Neural progenitor cell (in vitro differentiated cells): Measurements from ENCODE around the gene BHLHA15. TPM values are rescaled to one million over a fixed set of nuclear protein-coding genes. Genes with fewer than 3 reads are reported as not detected.

Experiments used
- DNase-seq: peaks from one replicate; pipeline ENCODE4 v3.0.0-alpha.2; 2016; ENCODE audit warnings: low spot score
- H2AFZ ChIP-seq: fragments of 200-600 bp; sonication (generic); replicated peaks from 2 replicates; pipeline ENCODE4 v1.6.1; 2016; ENCODE audit warnings: antibody characterized with exemption
- H3F3A ChIP-seq: fragments of 200-600 bp; sonication (generic); 2 replicates; pipeline ENCODE4 v1.6.1; 2016; ENCODE audit warnings: antibody characterized with exemption, low read depth
- H3K27ac ChIP-seq: fragments of 200-600 bp; sonication (generic); 2 replicates; pipeline ENCODE4 v1.5.1; 2016; ENCODE audit warnings: mild to moderate bottlenecking
- H3K27me3 ChIP-seq: fragments of 200-600 bp; sonication (generic); 2 replicates; pipeline ENCODE4 v1.6.1; 2016; ENCODE audit warnings: mild to moderate bottlenecking, moderate library complexity
- H3K36me3 ChIP-seq: fragments of 200-600 bp; sonication (generic); 2 replicates; pipeline ENCODE4 v1.5.1; 2016
- H3K4me1 ChIP-seq: fragments of 200-600 bp; sonication (generic); 2 replicates; pipeline ENCODE4 v1.6.1; 2016; ENCODE audit warnings: mixed run types
- H3K4me2 ChIP-seq: fragments of 200-600 bp; sonication (generic); 2 replicates; pipeline ENCODE4 v1.6.1; 2016
- H3K4me3 ChIP-seq: fragments of 200-600 bp; sonication (generic); 2 replicates; pipeline ENCODE4 v1.5.1; 2016
- H3K79me2 ChIP-seq: fragments of 200-600 bp; sonication (generic); 2 replicates; pipeline ENCODE4 v1.6.1; 2016; ENCODE audit warnings: low read depth
- H3K9ac ChIP-seq: fragments of 200-600 bp; sonication (generic); 2 replicates; pipeline ENCODE4 v1.6.1; 2016
- H3K9me3 ChIP-seq: fragments of 200-600 bp; sonication (generic); 2 replicates; pipeline ENCODE4 v1.5.1; 2016; ENCODE audit warnings: low read depth
- H4K20me1 ChIP-seq: fragments of 200-600 bp; sonication (generic); 2 replicates; pipeline ENCODE4 v1.6.1; 2016; ENCODE audit warnings: low read depth
- H3K27ac Mint-ChIP-seq: 3 replicates; pipeline ENCODE4 v1.8.0; 2021; ENCODE audit warnings: mixed read lengths
- H3K27me3 Mint-ChIP-seq: 2 replicates; pipeline ENCODE4 v1.8.0; 2022; ENCODE audit warnings: low read depth, mild to moderate bottlenecking, inconsistent platforms, moderate library complexity, mixed read lengths; ENCODE audit not compliant: insufficient read depth
- H3K36me3 Mint-ChIP-seq: 3 replicates; pipeline ENCODE4 v1.8.0; 2021; ENCODE audit warnings: mixed read lengths
- H3K4me1 Mint-ChIP-seq: 3 replicates; pipeline ENCODE4 v1.8.0; 2021; ENCODE audit warnings: mixed read lengths
- H3K4me3 Mint-ChIP-seq: 3 replicates; pipeline ENCODE4 v1.8.0; 2021; ENCODE audit warnings: mild to moderate bottlenecking, moderate library complexity, mixed read lengths
- H3K9me3 Mint-ChIP-seq: 3 replicates; pipeline ENCODE4 v1.8.0; 2020; ENCODE audit warnings: mixed read lengths
- CTCF ChIP-seq: fragments of 200-600 bp; sonication (generic); IDR thresholded peaks from 2 replicates; pipeline ENCODE4 v1.5.1; 2017; ENCODE audit warnings: antibody characterized with exemption, mild to moderate bottlenecking
- EZH2 ChIP-seq: fragments of 200-600 bp; sonication (generic); IDR thresholded peaks from 2 replicates; pipeline ENCODE4 v1.6.1; 2017; ENCODE audit warnings: antibody characterized with exemption, mild to moderate bottlenecking, moderate library complexity
- EZH2phosphoT487 ChIP-seq: fragments of 200-600 bp; sonication (generic); IDR thresholded peaks from 2 replicates; pipeline ENCODE4 v1.6.1; 2017; ENCODE audit warnings: antibody characterized with exemption
- total RNA-seq: library from RNA; depleted of rRNA; stranded (reverse); fragments of >200 nt; gene quantifications from 2 replicates; pipeline ENCODE4 v1.2.3, GENCODE V29; 2015; ENCODE audit warnings: low replicate concordance

The BHLHA15 gene
- total RNA-seq, 1 donor from 2014 or later, result 0.69 TPM

- H3K79me2 ChIP-seq, result peaks cover 17% of the 10 kb centered on the region
- no peaks in the 10 kb centered on the region for H3K27me3 ChIP-seq
- no peak within 1 kb of the TSS for H3K27ac Mint-ChIP-seq
- no peaks in the 10 kb centered on the region for H3K9me3 ChIP-seq
- peak within 1 kb of the TSS; percentile 70 for H3K9ac ChIP-seq
- peaks cover 3% of the 10 kb centered on the region for H3K36me3 Mint-ChIP-seq
- H3F3A ChIP-seq, result peaks cover 8% of the 10 kb centered on the region
- peak within 1 kb of the TSS; percentile 91 for H2AFZ ChIP-seq
- H3K4me3 ChIP-seq, result peak within 1 kb of the TSS; percentile 93
- H3K27me3 Mint-ChIP-seq, result peaks cover 3% of the 10 kb centered on the region
- peaks cover 23% of the 10 kb centered on the region for H3K4me1 Mint-ChIP-seq
- H3K9me3 Mint-ChIP-seq, result no peaks in the 10 kb centered on the region
- peak within 1 kb of the TSS; percentile 97 for H3K4me3 Mint-ChIP-seq
- H3K27ac ChIP-seq, result no peak within 1 kb of the TSS
- H3K4me1 ChIP-seq, result peaks cover 15% of the 10 kb centered on the region
- H4K20me1 ChIP-seq, result peaks cover 8% of the 10 kb centered on the region
- H3K4me2 ChIP-seq, result peak within 1 kb of the TSS; percentile 88
- no peak for TF ChIP-seq EZH2phosphoT487
- no peak for TF ChIP-seq CTCF
- TF ChIP-seq EZH2, result no peak
- DNase-seq, result peak; percentile 96
- H3K36me3 ChIP-seq, result no peaks in the 10 kb centered on the region
These were observed 40.6 kb downstream of the BHLHA15 start, which contains the start of gene TECPR1 for GRCh38 chr7:98251601-98252424. Gene TECPR1 (minus strand): TSS chr7:98252232. CDS start chr7:98246146, 6,086 bp downstream.

GRCh38 chr7:98252425-98253054, 41.3 kb downstream of the BHLHA15 start:
- DNase-seq, result no peak
- no peak overlapping the region for H3K27ac ChIP-seq

GRCh38 chr7:98254516-98254915, 43.3 kb downstream of the BHLHA15 start:
- Histone ChIP-seq H3K27me3 (no peaks in the 10 kb centered on the region), H4K20me1 (peaks cover 8% of the 10 kb centered on the region), H3K9ac (no peak overlapping the region), H3K4me1 (peaks cover 15% of the 10 kb centered on the region), H3K27ac (no peak overlapping the region), H3K36me3 (no peaks in the 10 kb centered on the region), H2AFZ (no peak overlapping the region), H3K9me3 (no peaks in the 10 kb centered on the region), H3K4me2 (no peak overlapping the region), H3K4me3 (no peak overlapping the region), H3F3A (peaks cover 8% of the 10 kb centered on the region), H3K79me2 (peaks cover 17% of the 10 kb centered on the region)
- no peak for TF ChIP-seq CTCF
- TF ChIP-seq EZH2phosphoT487, result no peak
- no peak overlapping the region for H3K27ac Mint-ChIP-seq
- H3K9me3 Mint-ChIP-seq, result no peaks in the 10 kb centered on the region
- peaks cover 23% of the 10 kb centered on the region for H3K4me1 Mint-ChIP-seq
- H3K4me3 Mint-ChIP-seq, result no peak overlapping the region
- peaks cover 5% of the 10 kb centered on the region for H3K36me3 Mint-ChIP-seq
- H3K27me3 Mint-ChIP-seq, result peaks cover 3% of the 10 kb centered on the region
- no peak for DNase-seq

More at GRCh38 chr7:98252425-98253054, 41.3 kb downstream of the BHLHA15 start:
- no peaks in the 10 kb centered on the region for H3K9me3 ChIP-seq
- peaks cover 8% of the 10 kb centered on the region for H3F3A ChIP-seq
- H2AFZ ChIP-seq, result peak overlapping the region; percentile 91
- peak overlapping the region; percentile 93 for H3K4me3 ChIP-seq
- Mint-ChIP-seq H3K27ac (no peak overlapping the region), H3K36me3 (peaks cover 3% of the 10 kb centered on the region), H3K9me3 (no peaks in the 10 kb centered on the region), H3K4me3 (peak overlapping the region; percentile 97), H3K27me3 (peaks cover 3% of the 10 kb centered on the region), H3K4me1 (peaks cover 23% of the 10 kb centered on the region)
- peak overlapping the region; percentile 88 for H3K4me2 ChIP-seq
- peaks cover 15% of the 10 kb centered on the region for H3K4me1 ChIP-seq
- peak overlapping the region; percentile 70 for H3K9ac ChIP-seq
- H4K20me1 ChIP-seq, result peaks cover 8% of the 10 kb centered on the region
- peaks cover 17% of the 10 kb centered on the region for H3K79me2 ChIP-seq
- TF ChIP-seq CTCF (no peak), EZH2phosphoT487 (no peak), EZH2 (no peak)
- no peaks in the 10 kb centered on the region for H3K36me3 ChIP-seq
- H3K27me3 ChIP-seq, result no peaks in the 10 kb centered on the region
